ENCODE measurements around the gene CYP27B1.

- TF ChIP-seq POLR2A (IDR thresholded peaks at IDR 0.05): peak in 1 of 4 donors; percentile 29
- TF ChIP-seq POLR2AphosphoS5 (IDR thresholded peaks at IDR 0.05): no peak
- no peak for TF ChIP-seq CTCF (IDR thresholded peaks at IDR 0.05)
- TF ChIP-seq EP300 (IDR thresholded peaks at IDR 0.05): no peak
Measured at GRCh38 chr12:57754411-57755193, 12.3 kb downstream of the CYP27B1 start, which contains the start of gene MARCHF9.

All from upper lobe of left lung (tissue), 4 donors.